ENCODE results near the gene COL23A1. TPM values are rescaled to one million over a fixed set of nuclear protein-coding genes. Genes with fewer than 3 reads are reported as not detected.

COL23A1 gene
- total and polyA plus RNA-seq, 4 donors = 0.76 to 4.4 (median 1.3) TPM

DNA sequence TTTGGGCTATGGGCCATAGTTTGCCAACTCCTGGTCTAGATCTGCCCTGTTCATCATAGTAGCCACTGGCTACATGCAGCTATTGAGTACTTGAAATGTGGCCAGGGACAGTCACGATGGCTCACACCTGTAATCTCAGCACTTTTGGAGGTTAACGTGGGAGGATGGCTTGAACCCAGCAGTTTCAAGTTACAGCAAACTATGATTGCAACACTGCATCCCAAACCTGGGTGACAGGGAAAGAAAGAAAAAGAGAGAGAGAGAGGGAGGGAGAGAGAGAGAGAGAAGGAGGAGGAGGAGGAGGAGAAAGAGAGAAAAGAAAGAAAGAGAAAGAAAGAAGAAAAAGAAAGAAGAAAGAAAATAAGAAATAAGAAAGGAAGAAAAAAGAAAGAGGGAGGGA lies 397.9 kb downstream of the COL23A1 start:
- 50 to 55% methylated on average over 2 of the region's 2 CpGs for WGBS, 2 donors
- no peak for DNase-seq
- Histone ChIP-seq H3K4me3 (no peak overlapping the region), H3K9ac (ENCODE audit: insufficient read depth in 1 of 2, low read length in 2 of 2) (no peak overlapping the region), H3K27ac (ENCODE audit: low read depth in 1 of 2, low read length in 1 of 2) (no peak overlapping the region), H3K9me3 (ENCODE audit: control insufficient read depth in 4 of 4, insufficient read depth in 3 of 4, low read length in 3 of 4) (no peaks in the 10 kb centered on the region), H3K36me3 (ENCODE audit: control insufficient read depth in 4 of 4, insufficient read depth in 4 of 4, low read length in 4 of 4) (no peaks in the 10 kb centered on the region), H3K4me1 (ENCODE audit: control insufficient read depth in 5 of 5, insufficient read depth in 5 of 5, low read length in 5 of 5) (no peaks in the 10 kb centered on the region), H3K27me3 (ENCODE audit: control insufficient read depth in 3 of 3, insufficient read depth in 3 of 3, low read length in 2 of 3) (no peaks in the 10 kb centered on the region)
- no peak for ATAC-seq (ENCODE audit: insufficient read depth, low FRiP score)
- TF ChIP-seq, protein P1, sequence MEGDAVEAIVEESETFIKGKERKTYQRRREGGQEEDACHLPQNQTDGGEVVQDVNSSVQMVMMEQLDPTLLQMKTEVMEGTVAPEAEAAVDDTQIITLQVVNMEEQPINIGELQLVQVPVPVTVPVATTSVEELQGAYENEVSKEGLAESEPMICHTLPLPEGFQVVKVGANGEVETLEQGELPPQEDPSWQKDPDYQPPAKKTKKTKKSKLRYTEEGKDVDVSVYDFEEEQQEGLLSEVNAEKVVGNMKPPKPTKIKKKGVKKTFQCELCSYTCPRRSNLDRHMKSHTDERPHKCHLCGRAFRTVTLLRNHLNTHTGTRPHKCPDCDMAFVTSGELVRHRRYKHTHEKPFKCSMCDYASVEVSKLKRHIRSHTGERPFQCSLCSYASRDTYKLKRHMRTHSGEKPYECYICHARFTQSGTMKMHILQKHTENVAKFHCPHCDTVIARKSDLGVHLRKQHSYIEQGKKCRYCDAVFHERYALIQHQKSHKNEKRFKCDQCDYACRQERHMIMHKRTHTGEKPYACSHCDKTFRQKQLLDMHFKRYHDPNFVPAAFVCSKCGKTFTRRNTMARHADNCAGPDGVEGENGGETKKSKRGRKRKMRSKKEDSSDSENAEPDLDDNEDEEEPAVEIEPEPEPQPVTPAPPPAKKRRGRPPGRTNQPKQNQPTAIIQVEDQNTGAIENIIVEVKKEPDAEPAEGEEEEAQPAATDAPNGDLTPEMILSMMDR (IDR thresholded peaks at IDR 0.05; ENCODE audit: control extremely low read depth, extremely low read depth) = no peak

DNA sequence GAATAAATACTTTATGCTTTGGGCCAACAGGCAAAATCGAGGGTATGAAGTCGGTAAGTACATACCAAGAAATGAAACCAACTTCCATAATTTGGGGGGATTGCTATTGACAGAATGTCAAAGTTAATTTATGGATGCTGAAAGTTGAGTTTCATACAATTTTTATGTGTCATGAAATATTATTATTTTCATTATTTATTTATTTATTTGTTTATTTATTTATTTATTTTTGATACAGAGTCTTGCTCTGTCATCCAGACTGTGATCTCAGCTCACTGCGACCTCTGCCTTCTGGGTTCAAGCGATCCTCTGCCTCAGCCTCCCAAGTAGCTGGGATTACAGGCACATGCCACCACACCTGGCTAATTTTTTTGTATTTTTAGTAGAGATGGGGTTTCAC lies 398.5 kb downstream of the COL23A1 start:
- no peak overlapping the region for H3K27ac ChIP-seq (ENCODE audit: low read depth in 1 of 2, low read length in 1 of 2)
- H3K9me3 ChIP-seq (ENCODE audit: control insufficient read depth in 4 of 4, insufficient read depth in 3 of 4, low read length in 3 of 4) = no peaks in the 10 kb centered on the region
- H3K27me3 ChIP-seq (ENCODE audit: control insufficient read depth in 3 of 3, insufficient read depth in 3 of 3, low read length in 2 of 3) = no peaks in the 10 kb centered on the region
- ATAC-seq (ENCODE audit: insufficient read depth, low FRiP score) = no peak
- no peak overlapping the region for H3K9ac ChIP-seq (ENCODE audit: insufficient read depth in 1 of 2, low read length in 2 of 2)
- H3K36me3 ChIP-seq (ENCODE audit: control insufficient read depth in 4 of 4, insufficient read depth in 4 of 4, low read length in 4 of 4) = no peaks in the 10 kb centered on the region
- 81 to 85% methylated on average over 4 of the region's 4 CpGs for WGBS, 2 donors
- no peak for DNase-seq
- H3K4me1 ChIP-seq (ENCODE audit: control insufficient read depth in 5 of 5, insufficient read depth in 5 of 5, low read length in 5 of 5) = no peaks in the 10 kb centered on the region
- no peak overlapping the region for H3K4me3 ChIP-seq
- TF ChIP-seq, protein P1 (IDR thresholded peaks at IDR 0.05; ENCODE audit: control extremely low read depth, extremely low read depth) = no peak

DNA sequence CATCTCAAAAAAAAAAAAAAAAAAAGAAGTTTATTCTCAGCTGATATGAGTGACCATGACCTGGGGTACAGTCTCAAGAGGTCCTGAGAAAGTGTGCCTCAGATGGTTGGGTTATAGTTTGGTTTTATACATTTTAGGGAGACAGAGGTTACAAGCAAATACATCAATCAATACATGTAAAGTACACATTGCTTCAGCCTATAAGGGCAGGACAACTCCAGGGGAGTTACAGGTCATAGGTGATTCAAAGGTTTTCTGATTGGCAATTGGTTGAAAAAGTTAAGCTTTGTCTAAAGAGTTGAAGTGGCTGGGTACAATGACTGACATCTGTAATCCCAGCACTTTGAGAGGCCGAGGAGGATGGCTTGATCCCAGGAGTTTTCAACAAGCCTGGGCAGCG lies 400.8 kb downstream of the COL23A1 start:
- no peaks in the 10 kb centered on the region for H3K36me3 ChIP-seq (ENCODE audit: control insufficient read depth in 4 of 4, insufficient read depth in 4 of 4, low read length in 4 of 4)
- no peaks in the 10 kb centered on the region for H3K9me3 ChIP-seq (ENCODE audit: control insufficient read depth in 4 of 4, insufficient read depth in 3 of 4, low read length in 3 of 4)
- TF ChIP-seq, protein P1 (IDR thresholded peaks at IDR 0.05; ENCODE audit: control extremely low read depth, extremely low read depth) = no peak
- DNase-seq (no peak), ATAC-seq (ENCODE audit: insufficient read depth, low FRiP score) (no peak)
- no peaks in the 10 kb centered on the region for H3K27me3 ChIP-seq (ENCODE audit: control insufficient read depth in 3 of 3, insufficient read depth in 3 of 3, low read length in 2 of 3)
- no peak overlapping the region for H3K9ac ChIP-seq (ENCODE audit: insufficient read depth in 1 of 2, low read length in 2 of 2)
- no peaks in the 10 kb centered on the region for H3K4me1 ChIP-seq (ENCODE audit: control insufficient read depth in 5 of 5, insufficient read depth in 5 of 5, low read length in 5 of 5)
- no peak overlapping the region for H3K27ac ChIP-seq (ENCODE audit: low read depth in 1 of 2, low read length in 1 of 2)
- WGBS, 2 donors = 43 to 71% methylated on average over 2 of the region's 2 CpGs
- no peak overlapping the region for H3K4me3 ChIP-seq

Small RNA genes within 50 kb of the gene (small RNA-seq; reads per million reads assigned to genes)
- gene RN7SKP70 (ENCODE audit: low replicate concordance) (not detected), gene RN7SL646P (ENCODE audit: low replicate concordance) (not detected)

Other genes with a start within 250 kb of the COL23A1 start
- gene CLK4, start 36.7 kb upstream of the COL23A1 start, total RNA-seq = 10 to 100 TPM; 21.8 to 85.7 TPM
- gene CLK4, start 36.7 kb upstream of the COL23A1 start, polyA plus RNA-seq = 10 to 100 TPM; 12.6 to 35.2 TPM
- gene ZNF354A, start 140.3 kb upstream of the COL23A1 start, total RNA-seq = 10 to 100 TPM; 10.1 to 12.0 TPM
- gene ZNF354A, start 140.3 kb upstream of the COL23A1 start, polyA plus RNA-seq = 10 to 100 TPM in 1 of 2 donors, 1 to 10 TPM in 1; 7.9 to 12.1 TPM